Activated CD4-positive, alpha-beta T cell treated with anti-CD3 and anti-CD28 coated beads, Interleukin-2, Interleukin-6, amounts not matched to agents 100 ng/mL and 50 ng/mL, durations not matched to agents 16 hours and 8 hours (primary cell): ENCODE measurements around the gene DYNC2H1.

Experiments
- DNase-seq: peaks from one replicate; pipeline ENCODE4 v3.0.0-alpha.2; 2020

Gene DYNC2H1

DNA sequence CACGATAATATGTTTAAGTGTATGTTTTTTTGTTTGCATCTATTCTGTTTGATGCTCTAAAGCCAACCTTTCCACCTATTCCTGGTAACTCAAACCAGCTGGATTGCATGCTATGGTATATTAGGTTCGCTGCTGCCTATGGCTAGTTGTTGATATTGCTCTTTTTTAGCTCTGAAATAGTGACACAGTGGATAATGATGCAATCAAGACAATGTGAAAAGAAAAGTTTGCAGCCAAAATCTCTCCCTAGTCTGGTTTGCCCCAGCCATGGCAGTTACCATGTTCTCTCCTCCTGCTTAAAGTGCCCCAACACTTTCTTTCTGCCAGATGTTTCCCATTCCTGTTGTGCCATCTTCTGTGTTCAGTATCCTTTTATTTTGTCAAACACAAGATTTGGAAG is 269.7 kb downstream of the DYNC2H1 start:
- DNase-seq = no peak

GRCh38 chr11:103380031-103380430 is 270.8 kb downstream of the DYNC2H1 start:
- no peak for DNase-seq

GRCh38 chr11:103384652-103385051 is 275.4 kb downstream of the DYNC2H1 start:
- no peak for DNase-seq

DNA sequence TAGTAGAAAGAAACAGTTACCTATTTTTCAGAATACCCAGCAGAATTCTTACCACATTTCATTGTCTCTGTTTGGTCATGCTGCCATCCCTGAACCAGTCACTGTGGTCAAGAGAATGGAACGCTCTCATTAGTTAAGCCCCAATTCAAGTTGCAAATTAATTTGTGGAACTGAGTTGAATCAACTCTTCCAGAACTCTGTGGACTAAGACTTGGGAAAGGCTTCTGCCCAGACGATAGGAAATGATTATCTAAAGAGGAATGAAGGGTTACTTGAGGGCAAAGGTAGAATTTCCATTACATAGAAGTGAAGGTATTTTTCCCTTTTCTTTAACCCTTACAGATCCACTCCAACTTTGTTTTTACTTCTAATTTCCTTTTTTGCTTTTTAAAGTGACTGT is 286.4 kb downstream of the DYNC2H1 start:
- no peak for DNase-seq

DNA sequence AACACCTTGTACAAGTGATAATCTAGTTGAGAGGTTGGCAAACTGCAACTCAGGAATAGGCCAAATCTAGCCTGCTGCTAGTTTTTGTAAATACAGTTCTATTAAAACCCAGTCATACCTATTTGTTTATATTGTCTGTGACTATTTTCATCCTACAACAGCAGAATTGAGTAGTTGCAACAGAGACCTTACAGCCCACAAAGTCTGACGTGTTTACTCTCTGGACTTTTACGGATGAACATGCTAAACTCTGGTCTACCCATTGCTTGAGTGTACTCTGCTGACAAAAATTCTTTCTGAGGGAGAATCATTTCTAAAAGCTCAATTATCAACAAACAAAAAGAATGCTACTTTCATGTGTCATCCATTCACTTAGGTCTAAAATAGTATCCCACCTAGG is 287.0 kb downstream of the DYNC2H1 start:
- no peak for DNase-seq

DNA sequence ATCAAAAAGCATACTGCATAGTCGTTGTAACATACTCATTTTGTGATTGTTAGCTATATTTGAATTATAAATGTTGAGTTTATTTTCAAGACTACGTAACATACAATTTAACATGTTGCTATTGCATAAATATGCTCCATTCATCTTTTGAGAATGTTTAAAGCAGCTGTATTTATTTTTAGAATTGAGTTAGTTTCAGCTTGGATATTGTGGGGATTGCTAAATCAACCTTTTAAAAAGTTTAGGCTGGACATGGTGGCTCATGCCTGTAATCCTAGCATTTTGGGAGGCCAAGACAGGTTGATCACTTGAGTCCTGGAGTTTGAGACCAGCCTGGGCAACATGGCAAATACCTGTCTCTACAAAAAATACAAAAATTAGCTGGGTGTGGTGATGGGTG is 288.1 kb downstream of the DYNC2H1 start:
- DNase-seq = no peak

- DNase-seq = no peak
Measured at GRCh38 chr11:103398829-103399228, 289.6 kb downstream of the DYNC2H1 start.

DNA sequence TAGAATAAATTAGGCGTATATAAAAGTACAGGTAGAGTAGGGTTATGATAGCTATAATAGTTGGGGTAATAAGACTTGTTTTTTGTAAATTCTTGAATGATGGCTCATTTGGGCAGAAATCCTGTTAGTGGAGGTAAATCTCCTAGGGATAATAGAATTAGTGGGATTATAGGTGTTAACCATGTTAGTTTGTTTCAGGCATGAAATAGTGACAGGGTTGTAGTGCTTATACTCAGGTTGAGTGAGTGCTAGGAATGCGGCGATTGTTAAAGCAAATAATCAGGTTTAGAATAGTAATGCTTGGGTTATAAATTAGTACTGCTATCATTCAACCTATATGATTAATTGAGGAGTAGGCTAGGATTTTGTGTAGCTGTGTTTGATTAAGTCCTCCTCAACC is 297.1 kb downstream of the DYNC2H1 start:
- no peak for DNase-seq

GRCh38 chr11:103407641-103408040 is 298.4 kb downstream of the DYNC2H1 start:
- no peak for DNase-seq

DNA sequence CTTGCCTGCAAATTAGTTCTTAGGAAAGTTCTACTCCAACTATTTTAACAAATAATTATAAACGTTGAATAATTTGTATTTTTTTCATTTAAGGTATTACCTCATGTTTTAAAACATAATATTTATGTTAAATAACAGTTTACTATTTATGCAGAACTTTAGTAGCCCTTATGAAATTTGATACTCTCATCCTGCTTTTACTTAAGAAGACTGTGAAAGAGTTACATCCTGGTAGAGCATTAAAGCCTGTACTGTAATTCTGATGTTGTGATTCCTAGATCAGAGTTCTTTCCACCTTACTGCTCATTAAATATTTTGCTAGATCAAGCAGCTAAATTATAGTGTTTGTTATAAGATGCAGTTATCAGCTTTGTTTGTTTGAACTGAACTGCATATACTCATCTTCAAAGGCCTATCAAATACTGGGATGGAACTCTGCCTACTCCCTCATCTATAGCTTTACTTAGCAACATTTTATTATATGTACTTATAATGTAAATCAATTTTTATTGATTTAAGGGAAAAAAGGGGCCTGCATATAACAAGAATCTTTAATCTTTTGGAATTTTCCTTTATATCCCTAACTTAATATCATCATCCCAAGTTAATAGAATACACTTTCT is 304.2 kb downstream of the DYNC2H1 start:
- DNase-seq = no peak

- no peak for DNase-seq
Measured at GRCh38 chr11:103418014-103418413, 308.8 kb downstream of the DYNC2H1 start.

DNA sequence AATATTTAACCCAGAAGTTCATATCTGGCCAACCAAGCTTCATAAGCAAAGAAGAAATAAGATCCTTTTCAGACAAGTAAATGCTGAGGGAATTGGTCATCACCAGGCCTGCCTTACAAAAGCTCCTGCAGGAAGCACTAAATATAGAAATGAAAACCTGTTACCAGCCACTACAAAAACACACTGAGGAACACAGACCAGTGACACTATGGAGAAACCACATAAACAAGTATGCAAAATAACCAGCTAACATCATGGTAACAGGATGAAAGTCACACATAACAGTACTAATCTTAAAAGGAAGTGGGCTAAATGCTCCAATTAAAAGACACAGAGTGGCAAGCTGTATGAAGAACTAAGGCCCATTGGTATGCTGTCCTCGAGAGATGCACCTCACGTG is 311.4 kb downstream of the DYNC2H1 start:
- DNase-seq = no peak

DNA sequence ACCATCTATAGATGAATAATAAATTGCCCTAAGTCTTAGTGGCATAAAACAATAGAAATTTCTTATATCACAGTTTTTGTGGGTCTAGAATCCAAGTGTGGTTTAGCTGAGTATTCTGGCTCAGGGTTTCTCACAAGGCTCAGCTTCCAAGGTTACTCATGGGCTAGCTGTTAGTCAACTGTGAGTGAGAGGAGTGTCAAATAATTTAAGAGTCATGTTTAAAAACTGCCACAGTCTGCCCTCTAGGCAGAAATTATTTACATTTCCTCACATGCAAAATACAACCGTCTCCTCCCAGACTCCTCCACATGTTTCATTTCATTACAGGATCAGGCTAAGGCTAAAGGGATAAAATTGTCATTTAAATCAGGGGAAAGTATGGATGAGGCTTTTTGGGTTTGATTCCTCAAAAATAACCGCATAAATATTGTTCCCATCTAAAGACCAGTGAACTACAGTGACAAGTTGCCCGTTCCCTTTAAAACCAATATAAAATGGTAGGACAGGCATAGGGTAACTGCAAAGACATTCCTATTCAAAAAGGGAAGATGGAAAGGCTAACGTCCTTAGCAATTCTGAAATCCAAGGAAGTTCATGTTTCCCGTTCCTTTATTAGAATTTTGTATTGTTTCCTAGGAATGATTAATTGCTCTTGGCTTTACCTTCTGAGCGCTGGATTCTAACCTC is 324.3 kb downstream of the DYNC2H1 start:
- no peak for DNase-seq

- no peak for DNase-seq
Measured at GRCh38 chr11:103434073-103434411, 324.8 kb downstream of the DYNC2H1 start.

- DNase-seq = no peak
Measured at GRCh38 chr11:103436131-103436770, 327.0 kb downstream of the DYNC2H1 start.

- no peak for DNase-seq
Measured at GRCh38 chr11:103441021-103441420, 331.8 kb downstream of the DYNC2H1 start.

DNA sequence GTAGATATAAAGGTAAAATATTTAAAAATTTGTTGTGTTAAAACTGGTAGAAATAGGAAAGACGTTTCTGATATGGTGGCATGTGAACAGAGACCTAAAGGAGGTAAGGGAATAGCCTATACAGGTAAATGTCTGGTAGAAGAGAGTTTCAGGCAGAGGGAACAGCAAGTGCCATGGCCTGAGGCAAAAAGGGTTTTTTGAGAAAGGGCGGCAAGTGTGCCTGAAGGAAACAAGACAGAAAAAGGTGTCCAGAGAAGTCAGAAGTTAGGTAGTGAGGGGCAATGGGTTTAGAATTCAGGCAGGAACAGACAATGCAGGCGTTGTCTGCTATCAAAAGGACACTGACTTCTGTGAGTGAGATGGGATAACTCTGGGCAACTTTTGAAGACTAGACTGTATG is 339.7 kb downstream of the DYNC2H1 start:
- no peak for DNase-seq

- DNase-seq = no peak
Measured at GRCh38 chr11:103450241-103450640, 341.0 kb downstream of the DYNC2H1 start.

DNA sequence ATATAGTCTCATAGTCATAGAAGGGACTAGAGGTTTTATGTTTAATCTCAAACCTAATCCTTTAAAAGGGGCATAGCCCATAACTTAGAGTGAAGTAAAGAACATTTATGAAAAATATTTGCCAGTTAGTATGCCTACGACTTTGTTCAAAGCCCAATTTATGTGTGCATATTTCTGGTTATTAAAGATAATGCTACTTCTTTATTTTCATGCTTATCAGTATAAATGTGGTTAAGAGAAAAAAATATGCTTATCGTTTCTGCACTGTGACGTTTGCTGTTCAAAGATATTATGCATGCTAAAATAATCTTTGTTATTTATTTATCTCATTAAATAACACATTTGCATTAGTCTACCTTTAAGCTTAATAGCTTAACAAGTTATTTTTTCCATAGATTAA is 343.9 kb downstream of the DYNC2H1 start:
- no peak for DNase-seq

- no peak for DNase-seq
Measured at GRCh38 chr11:103453915-103454709, 344.9 kb downstream of the DYNC2H1 start.

GRCh38 chr11:103464420-103464819 is 355.2 kb downstream of the DYNC2H1 start:
- DNase-seq = no peak

- DNase-seq = no peak
Measured at GRCh38 chr11:103465555-103466140, 356.4 kb downstream of the DYNC2H1 start.

- DNase-seq = no peak
Measured at GRCh38 chr11:103471546-103471945, 362.3 kb downstream of the DYNC2H1 start.
